ENCODE data around the gene NR2E1.

Gene NR2E1

DNA sequence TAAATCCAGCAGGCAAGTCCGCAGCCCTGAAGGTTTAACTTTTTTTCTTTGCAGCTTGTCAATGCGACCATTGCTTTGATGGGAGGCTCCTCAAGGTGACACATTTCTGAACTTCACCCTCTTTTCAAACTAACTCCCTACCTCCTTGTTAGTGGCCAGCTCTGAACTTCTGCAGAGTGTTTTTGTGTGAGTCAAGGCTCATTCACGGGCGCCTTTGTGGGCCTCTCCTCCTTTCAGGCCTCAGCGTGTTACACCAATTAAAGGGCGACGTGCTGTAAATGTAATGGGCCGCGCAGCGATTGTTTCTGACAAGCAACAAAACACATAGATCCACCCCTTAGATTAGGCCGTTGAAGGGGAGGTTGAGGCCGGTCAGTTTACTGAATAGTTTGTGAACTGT, 45.5 kb upstream of the NR2E1 start:
- no peak overlapping the region for H3K4me2 ChIP-seq
- H3K36me3 ChIP-seq, result no peaks in the 10 kb centered on the region
- peaks cover 100% of the 10 kb centered on the region in 11 experiments for H3K27me3 ChIP-seq
- H3K27ac ChIP-seq, result no peak overlapping the region
- H4K20me1 ChIP-seq, result peaks cover 0 to 69% (median 52%) of the 10 kb centered on the region in 11 experiments; a peak in 17 of 22 replicates
- no peak overlapping the region for H3K4me3 ChIP-seq
- H3K4me1 ChIP-seq, result peaks cover 25 to 40% (median 32%) of the 10 kb centered on the region in 10 experiments
- H3K9me3 ChIP-seq (replicated peaks in 1 of 11), result peaks cover 0 to 18% (median 0%) of the 10 kb centered on the region in 11 experiments; a peak in 6 of 22 replicates
- no peak for TF ChIP-seq Cebpa-rat (IDR thresholded peaks at IDR 0.05)
- no peak overlapping the region for H3K9ac ChIP-seq

DNA sequence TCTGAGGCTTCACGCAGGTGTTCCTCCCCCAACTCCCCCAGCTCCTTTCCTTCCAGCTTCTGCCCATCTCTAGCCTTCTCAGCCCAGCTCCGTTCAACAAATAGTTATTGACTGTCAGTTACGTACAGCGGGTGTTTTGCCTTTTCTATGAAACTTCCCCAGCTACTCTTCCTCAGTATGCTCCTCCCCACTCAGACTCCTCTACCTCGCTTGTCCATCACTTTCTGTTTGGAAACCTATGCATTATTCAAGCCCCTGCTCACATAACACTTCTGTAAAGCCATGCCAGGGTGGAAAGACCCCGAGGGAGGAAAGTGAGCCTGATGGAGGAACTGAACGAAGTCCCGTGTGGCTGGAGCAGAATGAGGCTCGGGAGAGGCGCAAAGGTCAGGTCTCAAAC, 44.2 kb upstream of the NR2E1 start:
- peaks cover 0 to 56% (median 41%) of the 10 kb centered on the region in 11 experiments; a peak in 17 of 22 replicates for H4K20me1 ChIP-seq
- no peaks in the 10 kb centered on the region for H3K36me3 ChIP-seq
- no peak overlapping the region for H3K9ac ChIP-seq
- no peak overlapping the region for H3K4me3 ChIP-seq
- peaks cover 0 to 18% (median 0%) of the 10 kb centered on the region in 11 experiments; a peak in 6 of 22 replicates for H3K9me3 ChIP-seq (replicated peaks in 1 of 11)
- no peak overlapping the region for H3K4me2 ChIP-seq
- TF ChIP-seq Cebpa-rat (IDR thresholded peaks at IDR 0.05), result no peak
- H3K27ac ChIP-seq, result no peak overlapping the region
- H3K4me1 ChIP-seq, result peaks cover 25 to 33% (median 29%) of the 10 kb centered on the region in 10 experiments
- peaks cover 94 to 100% (median 100%) of the 10 kb centered on the region in 11 experiments for H3K27me3 ChIP-seq

DNA sequence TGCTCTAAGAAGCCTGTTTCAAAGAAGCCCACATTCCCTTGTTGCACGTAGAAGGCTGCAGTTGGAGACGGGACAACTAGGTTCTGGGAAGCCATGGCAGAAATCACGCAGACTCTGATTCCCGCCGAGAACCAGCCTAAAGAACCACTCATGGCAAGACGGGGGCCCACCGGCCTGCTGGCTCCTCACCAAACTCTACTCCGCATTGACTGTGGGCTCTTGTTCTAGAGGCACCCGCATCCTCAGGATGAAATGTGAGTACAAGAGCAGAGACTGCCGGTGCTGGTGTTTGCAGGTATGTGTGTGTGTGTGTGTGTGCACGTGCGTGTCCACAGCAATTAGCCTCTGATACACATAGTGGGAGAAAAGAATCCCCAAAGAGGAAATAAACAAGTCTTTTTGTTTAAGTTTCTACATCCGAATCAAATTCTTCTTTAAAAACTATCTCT, 42.3 kb upstream of the NR2E1 start:
- TF ChIP-seq Cebpa-rat (IDR thresholded peaks at IDR 0.05), result no peak
- Histone ChIP-seq H3K4me1 (peaks cover 7 to 14% (median 13%) of the 10 kb centered on the region in 10 experiments; a peak in 19 of 20 replicates), H3K4me3 (no peak overlapping the region), H3K9ac (no peak overlapping the region), H4K20me1 (peaks cover 0 to 37% (median 25%) of the 10 kb centered on the region in 11 experiments; a peak in 17 of 22 replicates), H3K9me3 (replicated peaks in 1 of 11) (peaks cover 0 to 18% (median 0%) of the 10 kb centered on the region in 11 experiments; a peak in 6 of 22 replicates), H3K27ac (no peak overlapping the region), H3K36me3 (no peaks in the 10 kb centered on the region), H3K27me3 (peaks cover 79 to 100% (median 98%) of the 10 kb centered on the region in 11 experiments), H3K4me2 (no peak overlapping the region)

DNA sequence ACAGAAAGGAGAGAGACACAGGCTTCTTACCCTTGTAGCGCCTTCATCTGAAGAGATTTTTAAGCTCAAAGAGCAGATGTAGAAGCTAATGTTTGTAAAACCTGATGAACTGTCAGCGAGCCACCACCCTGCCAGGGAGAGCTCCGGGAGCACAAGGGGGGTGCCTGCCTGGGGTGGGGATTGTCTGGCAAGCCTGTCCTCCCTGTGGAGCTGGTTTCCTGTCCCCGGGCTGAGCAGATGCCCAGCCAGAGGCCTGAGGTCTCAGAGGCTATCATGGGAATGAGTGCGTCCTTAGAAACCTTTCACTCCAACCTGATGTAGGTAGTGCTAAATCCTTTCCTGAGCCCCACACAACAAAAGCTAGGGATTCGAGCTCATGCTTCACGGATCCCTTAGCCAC, 41.9 kb upstream of the NR2E1 start:
- Histone ChIP-seq H3K4me2 (no peak overlapping the region), H3K4me1 (peaks cover 2 to 10% (median 8%) of the 10 kb centered on the region in 10 experiments; a peak in 17 of 20 replicates), H4K20me1 (peaks cover 0 to 32% (median 22%) of the 10 kb centered on the region in 11 experiments; a peak in 17 of 22 replicates), H3K9ac (no peak overlapping the region), H3K4me3 (no peak overlapping the region), H3K36me3 (no peaks in the 10 kb centered on the region), H3K9me3 (replicated peaks in 1 of 11) (peaks cover 0 to 18% (median 0%) of the 10 kb centered on the region in 11 experiments; a peak in 6 of 22 replicates), H3K27me3 (peaks cover 79 to 100% (median 98%) of the 10 kb centered on the region in 11 experiments), H3K27ac (no peak overlapping the region)
- TF ChIP-seq Cebpa-rat (IDR thresholded peaks at IDR 0.05), result no peak

DNA sequence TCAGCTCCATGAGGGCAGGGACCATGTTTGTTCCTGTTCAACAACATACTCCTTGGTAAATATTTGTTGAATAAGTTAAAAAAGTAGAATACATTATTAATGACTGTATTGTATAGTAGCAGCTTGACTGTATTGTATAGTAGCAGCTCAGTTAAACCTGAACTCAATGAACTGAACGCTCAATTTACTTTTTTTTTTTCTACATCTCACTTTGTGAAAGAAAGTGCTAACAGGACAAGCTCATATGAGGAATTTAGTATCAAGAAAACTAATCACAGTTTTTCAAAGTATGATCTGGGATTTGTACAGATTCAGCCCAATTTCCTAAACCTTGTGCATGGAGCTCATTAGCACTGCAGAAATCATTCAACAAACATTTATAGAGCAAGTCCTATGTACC, 38.8 kb upstream of the NR2E1 start:
- no peak overlapping the region for H3K4me2 ChIP-seq
- TF ChIP-seq Cebpa-rat (IDR thresholded peaks at IDR 0.05), result no peak
- no peak overlapping the region for H3K9ac ChIP-seq
- H3K27me3 ChIP-seq, result peaks cover 69 to 100% (median 98%) of the 10 kb centered on the region in 11 experiments
- no peaks in the 10 kb centered on the region for H3K4me1 ChIP-seq
- no peaks in the 10 kb centered on the region for H3K36me3 ChIP-seq
- H3K27ac ChIP-seq, result no peak overlapping the region
- peaks cover 0 to 11% (median 0%) of the 10 kb centered on the region in 11 experiments; a peak in 5 of 22 replicates for H3K9me3 ChIP-seq (replicated peaks in 1 of 11)
- peaks cover 0 to 8% (median 0%) of the 10 kb centered on the region in 11 experiments; a peak in 5 of 22 replicates for H4K20me1 ChIP-seq
- H3K4me3 ChIP-seq, result no peak overlapping the region

DNA sequence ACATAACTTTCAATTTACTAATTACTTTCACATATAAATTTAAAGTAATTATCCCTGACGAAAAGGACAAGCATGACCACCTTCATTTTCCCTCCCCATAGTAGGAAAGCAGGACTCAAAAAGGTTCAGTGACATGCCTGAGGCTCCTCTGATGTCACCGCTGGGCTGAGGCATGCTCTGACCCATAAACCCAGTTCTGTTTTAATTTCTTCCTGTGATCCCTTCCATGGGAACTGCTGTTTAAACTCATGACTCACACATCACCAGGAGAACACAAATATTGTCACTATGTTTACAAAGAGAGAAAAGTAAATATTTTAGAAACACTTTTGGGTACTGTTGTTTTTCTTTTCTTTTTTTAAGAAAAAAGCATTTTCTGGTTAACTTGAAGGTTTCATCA, 38.0 kb upstream of the NR2E1 start:
- H3K36me3 ChIP-seq, result no peaks in the 10 kb centered on the region
- H3K9ac ChIP-seq, result no peak overlapping the region
- H3K4me1 ChIP-seq, result peaks cover 0 to 5% (median 0%) of the 10 kb centered on the region in 10 experiments; a peak in 3 of 20 replicates
- TF ChIP-seq Cebpa-rat (IDR thresholded peaks at IDR 0.05), result no peak
- H3K27me3 ChIP-seq, result peaks cover 69 to 100% (median 98%) of the 10 kb centered on the region in 11 experiments
- H3K9me3 ChIP-seq (replicated peaks in 1 of 11), result peaks cover 0 to 9% (median 0%) of the 10 kb centered on the region in 11 experiments; a peak in 3 of 22 replicates
- H3K27ac ChIP-seq, result no peak overlapping the region
- no peak overlapping the region for H3K4me2 ChIP-seq
- H4K20me1 ChIP-seq, result peaks cover 0 to 6% (median 0%) of the 10 kb centered on the region in 11 experiments; a peak in 4 of 22 replicates
- H3K4me3 ChIP-seq, result no peak overlapping the region

DNA sequence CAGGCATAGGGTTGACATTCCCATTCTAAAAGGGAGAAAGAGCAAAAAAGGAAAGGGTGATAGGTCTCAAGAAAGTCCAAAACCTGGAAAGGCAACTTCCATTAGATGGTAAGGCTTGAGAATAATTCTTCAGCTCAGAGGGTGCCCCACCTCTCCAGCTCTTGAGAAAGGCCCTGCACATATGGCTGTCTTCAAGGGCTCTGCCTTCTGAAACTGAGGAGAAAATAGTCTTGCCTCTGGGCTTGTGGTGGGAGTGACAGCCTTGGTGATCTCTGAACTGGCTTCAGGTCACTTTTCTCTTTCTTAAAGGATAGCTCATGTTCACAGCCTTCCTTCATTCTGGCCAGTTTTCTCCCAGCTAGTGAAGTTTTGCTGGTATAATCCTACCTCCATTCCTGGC, 35.6 kb upstream of the NR2E1 start:
- H3K9ac ChIP-seq, result no peak overlapping the region
- no peak overlapping the region for H3K4me3 ChIP-seq
- TF ChIP-seq Cebpa-rat (IDR thresholded peaks at IDR 0.05), result no peak
- peaks cover 0 to 16% (median 5%) of the 10 kb centered on the region in 10 experiments; a peak in 8 of 20 replicates for H3K4me1 ChIP-seq
- no peak overlapping the region for H3K4me2 ChIP-seq
- peaks cover 0 to 5% (median 0%) of the 10 kb centered on the region in 11 experiments; a peak in 2 of 22 replicates for H3K9me3 ChIP-seq (replicated peaks in 1 of 11)
- peaks cover 0 to 17% (median 0%) of the 10 kb centered on the region in 11 experiments; a peak in 6 of 22 replicates for H4K20me1 ChIP-seq
- H3K27ac ChIP-seq, result no peak overlapping the region
- H3K27me3 ChIP-seq, result peaks cover 69 to 100% (median 98%) of the 10 kb centered on the region in 11 experiments
- H3K36me3 ChIP-seq, result no peaks in the 10 kb centered on the region

DNA sequence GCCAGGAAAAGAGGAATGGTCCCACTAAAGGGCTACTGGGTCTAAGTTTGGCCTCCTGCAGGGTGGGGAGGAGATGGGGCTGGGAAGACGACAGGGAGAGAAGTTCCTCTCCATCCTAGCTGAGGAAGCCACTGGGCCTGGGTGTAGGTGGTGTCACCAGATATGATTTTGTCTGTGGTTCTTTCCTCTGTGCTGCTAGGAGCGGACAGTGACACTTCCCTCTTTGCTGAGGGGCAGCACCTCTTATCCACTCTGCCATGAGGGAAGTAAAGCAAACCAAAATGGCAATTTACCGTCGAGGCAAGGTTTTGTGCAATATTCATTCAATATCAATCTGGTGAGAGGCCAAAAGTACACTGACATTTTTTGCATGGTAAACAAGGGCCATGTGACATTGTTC, 33.0 kb upstream of the NR2E1 start:
- Histone ChIP-seq H3K4me3 (no peak overlapping the region), H3K9ac (no peak overlapping the region), H4K20me1 (peaks cover 0 to 17% (median 0%) of the 10 kb centered on the region in 11 experiments; a peak in 6 of 22 replicates), H3K36me3 (no peaks in the 10 kb centered on the region), H3K27me3 (peaks cover 65 to 100% (median 98%) of the 10 kb centered on the region in 11 experiments), H3K4me2 (peak overlapping the region in 3 of 11 experiments; percentile 71 to 83 (median 79); a peak in 5 of 22 replicates), H3K27ac (no peak overlapping the region), H3K9me3 (replicated peaks in 1 of 11) (peaks cover 0 to 5% (median 0%) of the 10 kb centered on the region in 11 experiments; a peak in 2 of 22 replicates), H3K4me1 (peaks cover 0 to 16% (median 5%) of the 10 kb centered on the region in 10 experiments; a peak in 8 of 20 replicates)
- no peak for TF ChIP-seq Cebpa-rat (IDR thresholded peaks at IDR 0.05)

DNA sequence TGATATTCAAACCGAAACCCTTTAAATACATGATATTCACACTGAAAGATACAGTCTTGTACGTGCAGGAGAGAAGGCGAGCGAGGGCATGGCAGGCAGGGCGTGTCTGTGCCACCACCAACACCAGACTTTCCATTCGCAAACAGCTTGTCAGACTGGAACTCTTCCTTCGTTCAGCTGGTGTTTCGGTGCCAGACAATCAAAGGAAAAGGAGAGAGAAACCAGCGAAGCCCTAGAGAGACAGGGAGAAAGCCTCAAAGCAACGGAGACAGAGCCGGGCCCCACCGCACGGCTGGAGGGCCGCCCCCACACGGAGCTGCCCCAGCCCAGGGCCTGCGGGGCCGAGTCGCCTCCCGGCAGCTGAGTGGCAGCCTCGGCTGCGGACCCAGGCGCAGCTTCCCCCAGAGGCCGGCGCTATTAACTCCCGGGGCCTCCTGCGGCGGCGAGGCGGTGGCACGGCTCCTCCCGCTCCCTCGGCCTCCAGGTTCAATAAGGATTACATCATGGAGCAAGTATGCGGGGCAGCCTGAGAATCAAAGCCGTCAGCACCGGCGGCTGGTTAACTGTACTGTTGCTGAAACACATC, 32.1 kb upstream of the NR2E1 start:
- H3K4me3 ChIP-seq, result peak overlapping the region in 8 of 10 experiments; percentile 4 to 46 (median 29); a peak in 7 of 20 replicates

More for the DNA sequence above, 32.1 kb upstream of the NR2E1 start:
- peaks cover 0 to 17% (median 0%) of the 10 kb centered on the region in 11 experiments; a peak in 6 of 22 replicates for H4K20me1 ChIP-seq
- H3K27me3 ChIP-seq, result peaks cover 65 to 97% (median 91%) of the 10 kb centered on the region in 11 experiments
- H3K9me3 ChIP-seq (replicated peaks in 1 of 11), result peaks cover 0 to 5% (median 0%) of the 10 kb centered on the region in 11 experiments; a peak in 2 of 22 replicates
- TF ChIP-seq Cebpa-rat (IDR thresholded peaks at IDR 0.05), result no peak
- no peak overlapping the region for H3K27ac ChIP-seq
- H3K4me2 ChIP-seq, result peak overlapping the region in 10 of 11 experiments; percentile 19 to 83 (median 50); a peak in 16 of 22 replicates
- H3K36me3 ChIP-seq, result no peaks in the 10 kb centered on the region
- H3K9ac ChIP-seq, result peak overlapping the region in 2 of 11 experiments; percentile 35 to 40; a peak in 2 of 22 replicates
- peaks cover 0 to 16% (median 5%) of the 10 kb centered on the region in 10 experiments; a peak in 8 of 20 replicates for H3K4me1 ChIP-seq

Measured in BLaER1 treated with 17β-estradiol and CSF1 and Interleukin-3, amounts not matched to agents 10 nM and 100 nM (cell line).